ENCODE measurements around the gene ARHGAP10.

Gene ARHGAP10

GRCh38 chr4:147813109-147813773 is 81.4 kb downstream of the ARHGAP10 start:
- Histone ChIP-seq H3K9ac (ENCODE audit: low read length) (no peak overlapping the region), H3K27me3 (ENCODE audit: control insufficient read depth, insufficient read depth, low read length) (no peaks in the 10 kb centered on the region), H3K4me3 (ENCODE audit: low read length) (no peak overlapping the region), H3K4me1 (ENCODE audit: control insufficient read depth, insufficient read depth, low read length) (peaks cover 13% of the 10 kb centered on the region), H3K36me3 (ENCODE audit: control insufficient read depth, insufficient read depth, low read length) (no peaks in the 10 kb centered on the region), H3K9me3 (ENCODE audit: control insufficient read depth, low read length) (no peaks in the 10 kb centered on the region)

GRCh38 chr4:147813973-147814372 is 82.1 kb downstream of the ARHGAP10 start:
- H3K9ac ChIP-seq (ENCODE audit: low read length): no peak overlapping the region
- H3K27me3 ChIP-seq (ENCODE audit: control insufficient read depth, insufficient read depth, low read length): no peaks in the 10 kb centered on the region
- H3K4me3 ChIP-seq (ENCODE audit: low read length): no peak overlapping the region
- H3K9me3 ChIP-seq (ENCODE audit: control insufficient read depth, low read length): no peaks in the 10 kb centered on the region
- peaks cover 13% of the 10 kb centered on the region for H3K4me1 ChIP-seq (ENCODE audit: control insufficient read depth, insufficient read depth, low read length)
- no peaks in the 10 kb centered on the region for H3K36me3 ChIP-seq (ENCODE audit: control insufficient read depth, insufficient read depth, low read length)

- H3K9me3 ChIP-seq (ENCODE audit: control insufficient read depth, low read length): no peaks in the 10 kb centered on the region
- H3K9ac ChIP-seq (ENCODE audit: low read length): no peak overlapping the region
- no peak overlapping the region for H3K4me3 ChIP-seq (ENCODE audit: low read length)
- peaks cover 13% of the 10 kb centered on the region for H3K4me1 ChIP-seq (ENCODE audit: control insufficient read depth, insufficient read depth, low read length)
- H3K27me3 ChIP-seq (ENCODE audit: control insufficient read depth, insufficient read depth, low read length): no peaks in the 10 kb centered on the region
- no peaks in the 10 kb centered on the region for H3K36me3 ChIP-seq (ENCODE audit: control insufficient read depth, insufficient read depth, low read length)
Measured at GRCh38 chr4:147814376-147814775, 82.5 kb downstream of the ARHGAP10 start.

DNA sequence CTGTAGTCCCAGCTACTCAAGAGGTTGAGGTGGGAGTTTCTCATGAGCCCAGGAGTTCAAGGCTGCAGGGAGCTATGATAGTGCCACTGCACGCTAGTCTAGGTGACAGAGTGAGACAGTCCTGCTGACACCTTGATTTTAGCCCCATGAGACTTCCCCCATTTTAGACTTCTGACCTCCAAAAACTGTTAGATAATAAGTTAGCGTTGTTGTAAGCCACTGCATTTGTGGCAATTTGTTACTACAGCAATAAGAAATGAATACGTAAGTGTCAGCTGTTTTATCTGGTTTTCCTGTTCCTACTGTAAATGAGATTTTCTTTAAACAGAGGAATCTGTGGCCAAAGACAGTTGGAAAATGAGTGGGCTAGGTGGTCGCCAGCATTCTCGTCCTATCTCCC is 83.9 kb downstream of the ARHGAP10 start:
- no peaks in the 10 kb centered on the region for H3K36me3 ChIP-seq (ENCODE audit: control insufficient read depth, insufficient read depth, low read length)
- no peaks in the 10 kb centered on the region for H3K9me3 ChIP-seq (ENCODE audit: control insufficient read depth, low read length)
- peaks cover 13% of the 10 kb centered on the region for H3K4me1 ChIP-seq (ENCODE audit: control insufficient read depth, insufficient read depth, low read length)
- no peak overlapping the region for H3K4me3 ChIP-seq (ENCODE audit: low read length)
- no peak overlapping the region for H3K9ac ChIP-seq (ENCODE audit: low read length)
- no peaks in the 10 kb centered on the region for H3K27me3 ChIP-seq (ENCODE audit: control insufficient read depth, insufficient read depth, low read length)

DNA sequence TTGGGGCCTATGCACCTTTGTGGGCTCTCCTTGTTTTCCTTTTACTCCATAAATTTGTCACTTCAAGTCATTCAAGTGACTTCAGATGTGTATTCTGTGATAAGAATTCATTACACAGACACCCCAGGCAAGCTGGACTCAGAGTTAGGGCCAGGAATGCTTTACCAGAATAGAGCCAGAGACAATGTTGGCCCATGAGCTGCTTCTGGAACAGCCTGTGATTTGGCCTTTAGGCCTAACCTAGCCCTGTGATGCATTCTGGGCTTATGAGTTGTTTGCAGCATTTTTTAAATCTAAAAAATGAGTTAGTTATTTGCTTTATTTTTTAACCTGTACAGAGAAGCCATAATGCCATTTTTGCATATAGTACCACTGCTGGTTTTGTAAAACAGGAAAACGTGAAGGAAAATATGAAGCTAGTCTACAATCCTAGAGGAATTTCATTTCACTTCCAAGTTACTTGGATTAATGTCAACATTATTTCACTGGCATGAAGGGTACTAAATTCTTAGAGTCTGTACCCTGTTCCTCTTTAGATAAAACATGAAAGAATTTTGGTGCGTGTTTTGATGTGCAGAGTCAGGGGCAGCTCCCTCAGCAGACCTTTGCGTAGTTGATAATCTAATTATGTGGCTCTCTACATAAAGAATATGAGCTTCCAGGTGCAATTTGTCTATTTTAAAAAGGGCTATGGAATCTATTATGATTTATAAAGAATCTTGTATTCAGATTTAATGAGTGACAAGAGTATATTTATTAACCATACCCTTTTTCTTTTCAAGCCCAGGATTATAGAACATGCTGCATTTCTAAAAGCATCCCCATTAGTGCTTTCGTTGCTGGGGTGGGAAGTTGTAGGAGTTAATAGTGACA is 84.7 kb downstream of the ARHGAP10 start:
- Histone ChIP-seq H3K4me1 (ENCODE audit: control insufficient read depth, insufficient read depth, low read length) (peaks cover 11% of the 10 kb centered on the region), H3K27me3 (ENCODE audit: control insufficient read depth, insufficient read depth, low read length) (no peaks in the 10 kb centered on the region), H3K36me3 (ENCODE audit: control insufficient read depth, insufficient read depth, low read length) (no peaks in the 10 kb centered on the region), H3K9ac (ENCODE audit: low read length) (no peak overlapping the region), H3K4me3 (ENCODE audit: low read length) (no peak overlapping the region), H3K9me3 (ENCODE audit: control insufficient read depth, low read length) (no peaks in the 10 kb centered on the region)

DNA sequence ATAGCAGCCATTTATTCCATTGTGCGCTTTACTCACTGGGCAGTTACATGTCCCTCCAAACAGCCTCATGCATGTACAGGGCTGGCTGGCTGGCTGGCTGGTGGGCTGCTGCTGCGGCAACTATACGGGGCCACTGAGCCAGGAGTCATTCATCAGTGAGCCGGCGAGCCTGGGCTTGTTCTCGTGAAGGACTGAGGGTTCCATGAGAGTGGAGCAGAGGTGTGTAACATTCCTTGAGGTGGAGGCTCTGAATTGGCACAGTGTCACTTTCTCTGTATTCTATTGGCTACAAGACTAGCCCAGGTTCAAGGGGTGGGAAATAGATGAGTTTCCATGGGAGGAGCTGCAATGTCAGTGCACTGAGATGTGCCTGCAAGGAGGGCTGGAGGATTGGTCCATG is 89.1 kb downstream of the ARHGAP10 start:
- Histone ChIP-seq H3K9me3 (ENCODE audit: control insufficient read depth, low read length) (no peaks in the 10 kb centered on the region), H3K27me3 (ENCODE audit: control insufficient read depth, insufficient read depth, low read length) (no peaks in the 10 kb centered on the region), H3K4me1 (ENCODE audit: control insufficient read depth, insufficient read depth, low read length) (peaks cover 16% of the 10 kb centered on the region), H3K4me3 (ENCODE audit: low read length) (no peak overlapping the region), H3K36me3 (ENCODE audit: control insufficient read depth, insufficient read depth, low read length) (no peaks in the 10 kb centered on the region), H3K9ac (ENCODE audit: low read length) (no peak overlapping the region)

DNA sequence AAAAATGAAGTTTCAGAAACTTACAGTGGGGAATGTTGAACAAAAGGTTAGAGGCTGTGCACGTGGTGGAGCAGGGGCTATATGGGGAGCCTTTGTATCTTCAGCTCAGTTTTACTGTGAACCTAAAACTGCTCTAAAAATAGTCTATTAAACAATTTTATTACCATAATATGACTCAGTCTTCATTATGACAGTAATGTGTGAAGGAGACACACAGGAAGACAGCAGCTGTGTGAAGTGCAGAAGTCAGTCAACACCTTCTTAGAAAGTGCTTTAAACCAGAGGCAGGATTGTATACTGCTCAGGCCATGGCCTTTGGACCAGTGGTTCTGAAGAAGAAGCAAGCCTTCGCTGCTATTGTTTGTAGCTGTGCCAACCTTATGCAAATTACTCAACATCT is 89.7 kb downstream of the ARHGAP10 start:
- no peak overlapping the region for H3K4me3 ChIP-seq (ENCODE audit: low read length)
- no peak overlapping the region for H3K9ac ChIP-seq (ENCODE audit: low read length)
- no peaks in the 10 kb centered on the region for H3K9me3 ChIP-seq (ENCODE audit: control insufficient read depth, low read length)
- H3K27me3 ChIP-seq (ENCODE audit: control insufficient read depth, insufficient read depth, low read length): no peaks in the 10 kb centered on the region
- peaks cover 21% of the 10 kb centered on the region for H3K4me1 ChIP-seq (ENCODE audit: control insufficient read depth, insufficient read depth, low read length)
- H3K36me3 ChIP-seq (ENCODE audit: control insufficient read depth, insufficient read depth, low read length): no peaks in the 10 kb centered on the region

DNA sequence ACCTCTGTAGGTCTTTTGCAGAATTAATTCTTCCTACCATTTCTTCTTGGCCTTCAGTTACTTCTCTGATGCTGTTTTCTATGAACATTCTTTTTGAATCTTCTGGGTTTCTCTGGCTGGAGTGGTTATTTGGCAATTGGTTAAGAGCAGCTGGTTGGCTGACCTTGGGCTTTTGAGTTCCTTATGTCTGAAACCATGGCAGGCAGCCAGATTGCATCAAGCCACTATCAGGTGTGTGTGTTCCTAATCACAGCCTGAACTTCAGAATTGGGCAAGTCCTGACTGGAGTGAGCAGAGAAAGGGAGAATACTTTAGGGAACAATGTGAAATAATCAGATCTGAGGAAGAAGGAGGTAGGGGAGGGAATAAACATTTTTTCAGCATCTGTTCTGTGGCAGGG is 90.2 kb downstream of the ARHGAP10 start:
- peaks cover 21% of the 10 kb centered on the region for H3K4me1 ChIP-seq (ENCODE audit: control insufficient read depth, insufficient read depth, low read length)

GRCh38 chr4:147823130-147823529 is 91.2 kb downstream of the ARHGAP10 start:
- no peak overlapping the region for H3K9ac ChIP-seq (ENCODE audit: low read length)
- peaks cover 21% of the 10 kb centered on the region for H3K4me1 ChIP-seq (ENCODE audit: control insufficient read depth, insufficient read depth, low read length)
- H3K36me3 ChIP-seq (ENCODE audit: control insufficient read depth, insufficient read depth, low read length): no peaks in the 10 kb centered on the region
- H3K4me3 ChIP-seq (ENCODE audit: low read length): no peak overlapping the region
- no peaks in the 10 kb centered on the region for H3K27me3 ChIP-seq (ENCODE audit: control insufficient read depth, insufficient read depth, low read length)
- H3K9me3 ChIP-seq (ENCODE audit: control insufficient read depth, low read length): no peaks in the 10 kb centered on the region

More for the DNA sequence above, 90.2 kb downstream of the ARHGAP10 start:
- Histone ChIP-seq H3K9ac (ENCODE audit: low read length) (no peak overlapping the region), H3K9me3 (ENCODE audit: control insufficient read depth, low read length) (no peaks in the 10 kb centered on the region), H3K27me3 (ENCODE audit: control insufficient read depth, insufficient read depth, low read length) (no peaks in the 10 kb centered on the region), H3K36me3 (ENCODE audit: control insufficient read depth, insufficient read depth, low read length) (no peaks in the 10 kb centered on the region), H3K4me3 (ENCODE audit: low read length) (no peak overlapping the region)

GRCh38 chr4:147824316-147824715 is 92.4 kb downstream of the ARHGAP10 start:
- Histone ChIP-seq H3K27me3 (ENCODE audit: control insufficient read depth, insufficient read depth, low read length) (no peaks in the 10 kb centered on the region), H3K9ac (ENCODE audit: low read length) (no peak overlapping the region), H3K36me3 (ENCODE audit: control insufficient read depth, insufficient read depth, low read length) (no peaks in the 10 kb centered on the region), H3K4me1 (ENCODE audit: control insufficient read depth, insufficient read depth, low read length) (peaks cover 21% of the 10 kb centered on the region), H3K9me3 (ENCODE audit: control insufficient read depth, low read length) (no peaks in the 10 kb centered on the region), H3K4me3 (ENCODE audit: low read length) (no peak overlapping the region)

GRCh38 chr4:147824884-147825283 is 93.0 kb downstream of the ARHGAP10 start:
- Histone ChIP-seq H3K9ac (ENCODE audit: low read length) (no peak overlapping the region), H3K27me3 (ENCODE audit: control insufficient read depth, insufficient read depth, low read length) (no peaks in the 10 kb centered on the region), H3K4me1 (ENCODE audit: control insufficient read depth, insufficient read depth, low read length) (peaks cover 21% of the 10 kb centered on the region), H3K4me3 (ENCODE audit: low read length) (no peak overlapping the region), H3K36me3 (ENCODE audit: control insufficient read depth, insufficient read depth, low read length) (no peaks in the 10 kb centered on the region), H3K9me3 (ENCODE audit: control insufficient read depth, low read length) (no peaks in the 10 kb centered on the region)

- no peaks in the 10 kb centered on the region for H3K27me3 ChIP-seq (ENCODE audit: control insufficient read depth, insufficient read depth, low read length)
- H3K36me3 ChIP-seq (ENCODE audit: control insufficient read depth, insufficient read depth, low read length): no peaks in the 10 kb centered on the region
- H3K9ac ChIP-seq (ENCODE audit: low read length): no peak overlapping the region
- no peak overlapping the region for H3K4me3 ChIP-seq (ENCODE audit: low read length)
- H3K4me1 ChIP-seq (ENCODE audit: control insufficient read depth, insufficient read depth, low read length): peaks cover 21% of the 10 kb centered on the region
- no peaks in the 10 kb centered on the region for H3K9me3 ChIP-seq (ENCODE audit: control insufficient read depth, low read length)
Measured at GRCh38 chr4:147825451-147826287, 93.8 kb downstream of the ARHGAP10 start.
